Placental epithelial cell (primary cell): ENCODE results near the gene NSMCE3. TPM values are rescaled to one million over a fixed set of nuclear protein-coding genes. Genes with fewer than 3 reads are reported as not detected.

Experiments used
- small RNA-seq: library from RNA; depleted of rRNA; stranded (forward); fragments of <200 nt; gene quantifications from one replicate; pipeline ENCODE3, GENCODE V24; 2012
- total RNA-seq: library from RNA; depleted of rRNA; stranded (reverse); fragments of >200 nt; gene quantifications from 2 replicates; pipeline ENCODE4 v1.2.3, GENCODE V29; 2012

Gene NSMCE3
- 5.9 and 7.8 TPM in 2 replicates for total RNA-seq

DNA sequence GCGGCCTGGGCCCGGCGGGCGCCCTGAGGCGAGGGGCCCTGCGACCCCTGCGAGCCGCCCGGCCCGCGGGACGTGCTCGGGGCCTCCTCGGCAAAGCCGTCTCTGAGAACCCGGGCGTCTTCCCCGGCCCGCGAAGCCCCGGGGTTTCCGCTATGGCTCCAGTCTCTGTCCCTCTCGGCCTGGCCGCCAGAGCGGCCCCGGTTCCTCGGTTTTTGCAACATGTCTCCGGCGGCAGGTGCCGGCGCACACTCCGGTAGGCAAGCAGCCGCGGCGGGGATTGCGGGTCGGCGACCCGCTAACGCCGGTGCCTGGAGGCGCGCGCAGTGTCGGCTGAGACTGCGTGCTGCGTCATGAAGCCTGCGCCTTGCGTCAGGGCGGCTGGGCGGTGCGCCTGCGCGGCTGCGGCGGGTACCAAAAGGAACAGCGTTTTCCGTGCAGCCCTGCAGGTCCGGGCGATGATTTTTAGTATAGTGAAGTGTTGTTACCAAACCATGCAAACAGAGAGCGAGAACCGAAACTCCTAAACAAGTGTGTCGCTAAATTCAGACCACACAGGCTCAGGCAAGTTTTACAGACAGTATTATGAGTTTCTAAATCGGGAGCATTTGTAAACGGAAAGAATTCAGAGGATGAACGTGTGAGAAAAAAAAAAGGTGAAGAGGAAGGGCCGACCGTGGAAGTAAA is at the start of gene NSMCE3:
Gene NSMCE3, minus strand, starts transcription at position 338 of the 684 bp plus-strand sequence. Its CDS starts 117 bp downstream, at position 221.

Small RNAs within 50 kb of the gene (small RNA-seq; reads per million reads assigned to genes)
- not detected for gene RF00201
